IPS DF 4.7 (cell line): ENCODE data around the gene TAF11L6.
"Not testable (repeated sequence)": the region's sequence is repeated elsewhere in the genome, so short reads cannot be mapped to it uniquely, and the experiment has no call there.

Source experiments
- DNase-seq: peaks from one replicate; pipeline ENCODE4 v3.0.0-alpha.2; 2013; ENCODE audit warnings: low spot score; ENCODE audit errors: extremely low read depth

TAF11L6 gene

DNA sequence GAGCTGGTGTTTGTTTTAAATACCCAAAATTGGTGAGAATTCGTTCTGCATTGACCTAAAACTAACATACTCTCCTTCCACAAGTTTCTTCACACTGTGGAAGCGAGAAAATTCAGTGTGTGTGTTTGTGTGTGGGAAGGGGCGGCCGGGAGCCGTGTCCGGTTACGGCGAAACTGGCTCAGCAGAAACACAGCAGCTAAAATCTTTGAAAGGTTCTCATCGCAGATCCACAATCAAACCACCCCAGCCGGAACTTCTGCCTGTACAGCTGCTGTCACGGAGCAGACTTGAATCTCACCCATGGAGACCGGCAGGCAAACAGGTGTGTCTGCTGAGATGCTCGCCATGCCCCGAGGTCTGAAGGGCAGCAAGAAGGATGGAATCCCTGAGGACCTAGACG lies at the start of gene TAF11L6:
Gene TAF11L6, plus strand, starts transcription at position 301 of the 400 bp plus-strand sequence.
- not testable (repeated sequence) for DNase-seq

DNA sequence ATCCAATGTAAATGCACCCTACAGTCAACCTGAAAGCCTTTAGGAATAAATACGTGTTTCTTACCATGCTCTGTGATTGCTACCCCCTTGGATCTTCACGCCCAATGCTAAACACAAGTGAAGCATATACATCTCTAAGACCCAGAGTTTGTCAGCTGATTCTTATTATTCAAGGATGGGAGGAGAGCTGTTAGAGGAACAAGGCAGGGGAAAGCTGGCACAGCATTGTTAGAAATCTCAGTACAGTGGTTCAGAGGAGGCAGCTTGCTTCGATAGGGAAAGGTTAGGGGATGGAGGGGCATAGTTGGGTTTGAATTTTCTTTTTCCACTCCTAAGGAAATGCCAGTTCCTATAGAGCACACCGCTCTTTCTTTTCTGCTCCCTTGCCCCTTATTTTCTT lies 47.1 kb upstream of the TAF11L6 start:
- DNase-seq, result no peak

DNA sequence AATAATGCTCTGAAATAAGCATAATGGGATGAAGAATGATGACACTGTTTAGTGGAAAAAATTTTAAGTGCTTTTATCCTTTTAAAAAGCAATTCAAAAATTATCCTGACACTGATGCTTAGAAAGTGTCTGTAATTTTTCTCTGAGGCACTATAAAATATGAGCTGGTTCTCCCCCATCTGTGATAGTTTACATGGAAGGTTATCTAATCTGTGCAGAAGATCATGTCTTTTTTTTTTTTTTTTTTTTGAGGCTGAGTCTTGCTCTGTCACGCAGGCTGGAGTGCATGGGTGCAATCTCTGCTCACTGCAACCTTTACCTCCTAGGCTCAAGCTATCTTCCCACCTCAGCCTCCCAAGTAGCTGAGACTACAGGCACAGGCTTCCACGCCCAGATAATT lies 45.7 kb upstream of the TAF11L6 start:
- no peak for DNase-seq

DNA sequence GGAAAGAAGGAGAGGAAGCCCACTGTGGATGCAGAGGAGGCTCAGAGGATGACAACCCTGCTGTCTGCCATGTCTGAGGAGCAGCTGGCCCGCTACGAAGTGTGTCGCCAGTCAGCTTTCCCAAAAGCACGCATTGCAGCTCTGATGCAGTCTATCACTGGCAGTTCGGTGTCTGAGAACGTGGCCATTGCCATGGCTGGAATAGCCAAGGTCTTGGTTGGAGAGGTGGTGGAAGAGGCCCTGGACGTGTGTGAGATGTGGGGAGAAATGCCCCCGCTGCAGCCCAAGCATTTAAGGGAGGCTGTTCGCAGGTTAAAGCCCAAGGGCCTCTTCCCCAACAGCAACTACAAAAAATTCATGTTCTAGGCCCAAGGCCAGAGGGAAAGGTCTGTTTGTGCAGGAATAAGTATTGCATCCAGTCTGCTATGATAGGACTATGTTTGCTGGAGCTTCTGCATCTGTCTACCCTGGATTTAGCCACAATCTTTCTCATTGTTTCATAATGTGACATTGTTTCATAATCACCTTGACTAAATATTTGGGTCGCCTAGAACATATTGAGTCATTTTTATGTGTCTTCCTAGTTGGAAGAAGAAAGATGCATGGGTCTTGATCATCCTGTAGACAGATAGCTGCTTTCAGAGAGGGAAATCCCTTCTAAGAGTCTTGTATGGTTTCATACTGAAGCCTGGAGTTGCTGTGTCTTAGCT lies 41.9 kb upstream of the TAF11L6 start:
- DNase-seq, result not testable (repeated sequence)

DNA sequence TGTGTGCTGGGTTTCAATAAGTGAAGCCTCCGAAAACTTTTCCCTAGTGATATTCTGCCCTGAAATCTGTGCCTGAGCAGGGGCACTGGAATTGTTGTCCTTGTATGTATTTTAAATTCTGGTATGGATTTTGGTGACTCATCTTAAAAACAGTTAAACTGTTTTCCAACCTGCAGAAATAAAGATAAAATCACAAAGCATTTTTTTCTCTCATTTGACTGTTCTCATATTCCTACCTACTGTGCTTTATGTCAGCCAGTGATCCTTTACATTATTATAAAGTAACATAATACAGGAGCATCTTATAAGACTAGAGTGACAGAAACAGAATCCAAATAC lies 41.3 kb upstream of the TAF11L6 start:
- DNase-seq, result no peak

DNA sequence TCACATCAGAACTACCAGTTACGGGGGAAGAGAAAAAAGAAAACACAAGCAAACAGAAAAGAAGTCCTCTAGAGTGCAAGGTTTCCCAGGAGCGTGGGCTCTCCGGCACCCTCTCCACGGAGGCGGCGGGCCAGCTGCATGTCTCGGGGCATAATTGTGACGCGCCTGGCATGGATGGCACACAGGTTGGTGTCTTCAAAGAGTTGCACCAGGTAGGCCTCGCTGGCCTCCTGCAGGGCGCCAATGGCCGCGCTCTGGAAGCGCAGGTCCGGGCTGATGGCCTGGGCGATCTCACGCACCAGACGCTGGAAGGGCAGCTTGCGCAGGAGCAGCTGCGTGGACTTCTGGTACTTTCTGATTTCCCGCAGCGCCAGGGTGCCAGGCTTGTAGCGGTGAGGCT lies 37.2 kb upstream of the TAF11L6 start:
- not testable (repeated sequence) for DNase-seq

DNA sequence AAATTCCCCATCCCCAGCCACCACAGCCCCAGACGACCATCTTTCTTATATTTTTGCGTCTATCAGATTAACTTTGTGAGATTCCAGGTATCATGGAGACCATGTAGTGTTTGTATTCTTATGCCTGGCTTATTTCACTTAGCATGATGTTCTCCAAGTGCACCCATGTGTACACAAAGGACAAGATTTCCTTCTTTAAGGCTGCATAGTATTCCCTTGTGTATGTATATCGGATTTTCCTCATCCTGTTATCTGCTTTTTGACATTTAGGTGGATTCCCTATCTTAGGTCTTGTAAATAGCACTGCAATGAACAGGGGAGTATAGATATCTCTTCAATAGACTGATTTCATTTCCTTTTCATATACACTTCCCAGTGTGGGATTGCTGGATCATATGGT lies 35.7 kb upstream of the TAF11L6 start:
- DNase-seq, result no peak

DNA sequence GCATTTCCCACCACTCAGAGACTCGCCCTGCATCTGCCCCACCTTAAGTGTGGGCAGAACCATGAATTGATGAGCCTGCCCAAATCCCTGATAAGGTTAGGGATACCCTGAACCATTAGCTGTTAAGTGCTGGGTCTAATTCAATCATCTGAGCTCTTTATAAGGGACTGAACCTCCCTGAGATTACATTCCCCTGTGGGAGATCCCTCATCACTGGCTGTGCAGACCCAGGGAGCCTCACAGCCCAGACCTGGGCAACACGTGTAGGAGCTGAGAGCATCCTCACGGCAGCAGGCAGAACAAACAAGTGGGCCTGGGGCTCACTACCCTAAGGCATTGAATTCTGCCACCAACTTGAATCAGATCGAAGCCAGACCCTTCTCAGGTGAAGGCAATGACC lies 31.0 kb upstream of the TAF11L6 start:
- no peak for DNase-seq

DNA sequence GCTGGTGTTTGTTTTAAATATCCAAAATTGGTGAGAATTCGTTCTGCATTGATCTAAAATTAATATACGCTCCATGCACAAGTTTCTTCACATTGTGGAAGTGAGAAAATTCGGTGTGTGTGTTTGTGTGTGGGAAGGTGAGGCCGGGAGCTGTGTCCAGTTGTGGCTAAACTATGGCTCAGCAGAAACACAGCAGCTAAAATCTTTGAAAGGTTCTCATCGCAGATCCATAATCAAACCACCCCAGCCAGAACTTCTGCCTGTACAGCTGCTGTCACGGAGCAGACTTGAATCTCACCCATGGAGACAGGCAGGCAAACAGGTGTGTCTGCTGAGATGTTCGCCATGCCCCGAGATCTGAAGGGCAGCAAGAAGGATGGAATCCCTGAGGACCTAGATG lies 30.5 kb upstream of the TAF11L6 start, which contains the start of gene TAF11L2:
Gene TAF11L2, plus strand, starts transcription at position 301 of the 400 bp plus-strand sequence.
- DNase-seq, result not testable (repeated sequence)

DNA sequence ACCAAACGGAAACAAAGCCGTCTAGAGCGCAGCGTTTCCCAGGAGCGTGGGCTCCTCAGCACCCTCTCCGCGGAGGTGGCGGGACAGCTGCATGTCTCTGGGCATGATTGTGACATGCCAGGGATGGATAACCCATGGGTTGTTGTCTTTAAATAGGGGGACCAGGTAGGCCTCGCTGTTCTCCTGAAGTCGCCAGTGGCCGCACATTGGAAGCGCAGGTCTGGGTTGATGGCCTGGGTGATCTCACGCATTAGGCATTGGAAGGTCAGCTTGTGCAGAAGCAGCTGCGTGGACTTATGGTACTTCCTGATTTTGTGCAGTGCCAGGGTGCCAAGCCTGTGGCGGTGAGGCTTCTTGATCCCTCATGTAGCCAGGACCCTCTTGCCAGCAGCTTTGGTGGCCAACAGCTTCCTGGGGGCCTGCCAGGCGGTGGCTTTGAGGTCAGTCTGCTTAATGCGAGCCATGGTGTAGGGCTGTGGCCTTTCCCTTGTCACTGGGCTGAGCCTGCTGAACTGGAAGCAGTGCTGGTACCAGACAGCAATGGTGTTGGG lies 16.6 kb upstream of the TAF11L6 start:
- DNase-seq, result no peak

DNA sequence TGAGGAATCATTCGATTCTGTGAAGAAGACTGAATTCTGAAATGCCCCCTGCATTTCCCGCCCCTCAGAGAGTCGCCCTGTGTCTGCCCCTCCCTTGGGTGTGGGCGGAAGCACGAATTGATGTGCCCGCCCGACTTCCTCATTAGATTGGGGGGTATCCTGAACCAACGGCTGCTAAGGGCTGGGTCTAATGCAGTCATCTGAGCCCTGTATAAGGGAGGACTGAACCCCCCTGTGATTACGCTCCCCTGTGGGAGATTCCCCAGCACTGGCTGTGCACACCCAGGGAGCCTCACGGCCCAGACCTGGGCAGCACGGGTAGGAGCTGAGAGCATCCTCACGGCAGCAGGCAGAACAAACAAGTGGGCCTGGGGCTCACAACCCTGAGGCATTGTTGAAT lies 10.9 kb upstream of the TAF11L6 start:
- DNase-seq, result not testable (repeated sequence)

DNA sequence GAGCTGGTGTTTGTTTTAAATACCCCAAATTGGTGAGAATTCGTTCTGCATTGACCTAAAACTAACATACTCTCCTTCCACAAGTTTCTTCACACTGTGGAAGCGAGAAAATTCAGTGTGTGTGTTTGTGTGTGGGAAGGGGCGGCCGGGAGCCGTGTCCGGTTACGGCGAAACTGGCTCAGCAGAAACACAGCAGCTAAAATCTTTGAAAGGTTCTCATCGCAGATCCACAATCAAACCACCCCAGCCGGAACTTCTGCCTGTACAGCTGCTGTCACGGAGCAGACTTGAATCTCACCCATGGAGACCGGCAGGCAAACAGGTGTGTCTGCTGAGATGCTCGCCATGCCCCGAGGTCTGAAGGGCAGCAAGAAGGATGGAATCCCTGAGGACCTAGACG lies 10.4 kb upstream of the TAF11L6 start, which contains the start of gene TAF11L3:
Gene TAF11L3, plus strand, starts transcription at position 301 of the 400 bp plus-strand sequence.
- not testable (repeated sequence) for DNase-seq

DNA sequence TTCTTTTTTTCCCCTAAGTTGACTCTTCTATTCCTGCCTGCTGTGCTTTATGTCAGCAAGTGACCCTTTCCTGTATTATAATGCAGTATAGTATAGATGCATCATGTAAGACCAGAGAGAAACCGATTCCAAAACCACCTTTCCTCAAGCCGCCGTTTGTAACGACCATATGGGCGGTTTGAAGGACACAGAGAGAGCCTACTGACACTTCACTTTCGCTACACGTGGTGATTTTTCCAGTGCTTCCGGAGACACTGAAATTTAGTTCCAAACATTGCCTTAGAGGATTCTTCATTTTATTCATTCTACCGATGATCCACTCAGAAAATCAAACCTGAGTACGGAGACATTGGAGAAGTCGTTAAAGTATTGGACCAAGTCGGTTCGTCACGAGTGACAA lies 9.0 kb upstream of the TAF11L6 start:
- DNase-seq, result not testable (repeated sequence)

DNA sequence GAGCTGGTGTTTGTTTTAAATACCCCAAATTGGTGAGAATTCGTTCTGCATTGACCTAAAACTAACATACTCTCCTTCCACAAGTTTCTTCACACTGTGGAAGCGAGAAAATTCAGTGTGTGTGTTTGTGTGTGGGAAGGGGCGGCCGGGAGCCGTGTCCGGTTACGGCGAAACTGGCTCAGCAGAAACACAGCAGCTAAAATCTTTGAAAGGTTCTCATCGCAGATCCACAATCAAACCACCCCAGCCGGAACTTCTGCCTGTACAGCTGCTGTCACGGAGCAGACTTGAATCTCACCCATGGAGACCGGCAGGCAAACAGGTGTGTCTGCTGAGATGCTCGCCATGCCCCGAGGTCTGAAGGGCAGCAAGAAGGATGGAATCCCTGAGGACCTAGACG lies 7.0 kb upstream of the TAF11L6 start, which contains the start of gene TAF11L4:
Gene TAF11L4, plus strand, starts transcription at position 301 of the 400 bp plus-strand sequence.
- not testable (repeated sequence) for DNase-seq

DNA sequence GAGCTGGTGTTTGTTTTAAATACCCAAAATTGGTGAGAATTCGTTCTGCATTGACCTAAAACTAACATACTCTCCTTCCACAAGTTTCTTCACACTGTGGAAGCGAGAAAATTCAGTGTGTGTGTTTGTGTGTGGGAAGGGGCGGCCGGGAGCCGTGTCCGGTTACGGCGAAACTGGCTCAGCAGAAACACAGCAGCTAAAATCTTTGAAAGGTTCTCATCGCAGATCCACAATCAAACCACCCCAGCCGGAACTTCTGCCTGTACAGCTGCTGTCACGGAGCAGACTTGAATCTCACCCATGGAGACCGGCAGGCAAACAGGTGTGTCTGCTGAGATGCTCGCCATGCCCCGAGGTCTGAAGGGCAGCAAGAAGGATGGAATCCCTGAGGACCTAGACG lies 3.5 kb upstream of the TAF11L6 start, which contains the start of gene TAF11L5:
Gene TAF11L5, plus strand, starts transcription at position 301 of the 400 bp plus-strand sequence.
- DNase-seq, result not testable (repeated sequence)

DNA sequence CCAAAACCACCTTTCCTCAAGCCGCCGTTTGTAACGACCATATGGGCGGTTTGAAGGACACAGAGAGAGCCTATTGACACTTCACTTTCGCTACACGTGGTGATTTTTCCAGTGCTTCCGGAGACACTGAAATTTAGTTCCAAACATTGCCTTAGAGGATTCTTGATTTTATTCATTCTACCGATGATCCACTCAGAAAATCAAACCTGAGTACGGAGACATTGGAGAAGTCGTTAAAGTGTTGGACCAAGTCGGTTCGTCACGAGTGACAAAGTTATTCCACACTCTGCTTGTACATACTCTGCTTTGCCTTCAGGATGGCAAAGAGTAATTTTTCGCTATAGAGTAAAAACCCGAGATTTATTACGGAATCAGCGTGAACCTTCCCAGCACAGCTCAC lies 2.0 kb upstream of the TAF11L6 start:
- not testable (repeated sequence) for DNase-seq
